H9 (cell line): Measurements from ENCODE around the gene HMOX2. TPM values are rescaled to one million over a fixed set of nuclear protein-coding genes. Genes with fewer than 3 reads are reported as not detected.

Experiments used
- DNase-seq: peaks from one replicate; pipeline ENCODE4 v3.0.0-alpha.2; 2017
- H2AFZ ChIP-seq: one replicate; pipeline ENCODE4 v1.6.1; 2013; ENCODE audit warnings: mild to moderate bottlenecking, low read length, control low read depth, moderate library complexity
- H2AK5ac ChIP-seq: 2 replicates; pipeline ENCODE4 v1.6.1; 2013; ENCODE audit warnings: low read length, control low read depth, mixed read lengths; ENCODE audit not compliant: insufficient read length
- H2BK120ac ChIP-seq: one replicate; pipeline ENCODE4 v1.6.1; 2013; ENCODE audit warnings: low read depth, mild to moderate bottlenecking, low read length, control low read depth, inconsistent platforms; ENCODE audit not compliant: poor library complexity, severe bottlenecking
- H2BK12ac ChIP-seq: 2 replicates; pipeline ENCODE4 v1.6.1; 2013; ENCODE audit warnings: low read length, control low read depth, mixed read lengths, low read depth; ENCODE audit not compliant: insufficient read length
- H2BK15ac ChIP-seq: 2 replicates; pipeline ENCODE4 v1.6.1; 2013; ENCODE audit warnings: low read depth, low read length, control low read depth
- H2BK20ac ChIP-seq: one replicate; pipeline ENCODE4 v1.6.1; 2013; ENCODE audit warnings: low read depth, mild to moderate bottlenecking, low read length, control low read depth, inconsistent platforms; ENCODE audit not compliant: poor library complexity, severe bottlenecking
- H2BK5ac ChIP-seq: 2 replicates; pipeline ENCODE4 v1.6.1; 2013; ENCODE audit warnings: low read length, control low read depth, mixed read lengths; ENCODE audit not compliant: insufficient read length
- H3K14ac ChIP-seq: 2 replicates; pipeline ENCODE4 v1.6.1; 2013; ENCODE audit warnings: low read length, control low read depth; ENCODE audit not compliant: insufficient read depth
- H3K18ac ChIP-seq: 2 replicates; pipeline ENCODE4 v1.6.1; 2013; ENCODE audit warnings: low read depth, mild to moderate bottlenecking, mixed read lengths, low read length, control low read depth; ENCODE audit not compliant: insufficient read length
- H3K23ac ChIP-seq: 2 replicates; pipeline ENCODE4 v1.6.1; 2013; ENCODE audit warnings: low read length, control low read depth, mixed read lengths, low read depth; ENCODE audit not compliant: insufficient read length
- H3K23me2 ChIP-seq: 2 replicates; pipeline ENCODE4 v1.6.1; 2013; ENCODE audit warnings: low read depth, mild to moderate bottlenecking, mixed read lengths, low read length, control low read depth; ENCODE audit not compliant: insufficient read length, poor library complexity, severe bottlenecking
- H3K27ac ChIP-seq: 2 replicates; pipeline ENCODE4 v1.5.1; 2013; ENCODE audit warnings: low read length, control low read depth, mixed read lengths, low read depth; ENCODE audit not compliant: insufficient read length
- H3K27me3 ChIP-seq: 2 replicates; pipeline ENCODE4 v1.6.1; 2013; ENCODE audit warnings: low read length, control low read depth, inconsistent platforms; ENCODE audit not compliant: insufficient read depth
- H3K4ac ChIP-seq: 2 replicates; pipeline ENCODE4 v1.6.1; 2013; ENCODE audit warnings: low read depth, mild to moderate bottlenecking, control low read depth, inconsistent platforms, low read length, moderate library complexity
- H3K4me1 ChIP-seq: 2 replicates; pipeline ENCODE4 v1.6.1; 2013; ENCODE audit warnings: low read length, control low read depth, inconsistent platforms; ENCODE audit not compliant: insufficient read depth
- H3K4me2 ChIP-seq: 2 replicates; pipeline ENCODE4 v1.6.1; 2013; ENCODE audit warnings: low read length, control low read depth, mixed read lengths; ENCODE audit not compliant: insufficient read length, insufficient read depth
- H3K56ac ChIP-seq: 2 replicates; pipeline ENCODE4 v1.6.1; 2013; ENCODE audit warnings: low read depth, mild to moderate bottlenecking, mixed read lengths, low read length, control low read depth; ENCODE audit not compliant: insufficient read length
- H3K79me1 ChIP-seq: 2 replicates; pipeline ENCODE4 v1.6.1; 2013; ENCODE audit warnings: low read depth, mild to moderate bottlenecking, moderate library complexity, low read length, control low read depth, inconsistent platforms; ENCODE audit not compliant: insufficient read depth, poor library complexity, severe bottlenecking
- H3K79me2 ChIP-seq: 2 replicates; pipeline ENCODE4 v1.6.1; 2013; ENCODE audit warnings: low read length, control low read depth, inconsistent platforms; ENCODE audit not compliant: insufficient read depth
- H3K9ac ChIP-seq: 2 replicates; pipeline ENCODE4 v1.6.1; 2013; ENCODE audit warnings: low read length, control low read depth, mixed read lengths; ENCODE audit not compliant: insufficient read length; ENCODE audit errors: extremely low read depth
- H3K9me3 ChIP-seq: one replicate; pipeline ENCODE4 v1.6.1; 2013; ENCODE audit warnings: low read depth, low read length, inconsistent platforms; ENCODE audit not compliant: control insufficient read depth
- H3T11ph ChIP-seq: one replicate; pipeline ENCODE4 v1.6.1; 2013; ENCODE audit warnings: mild to moderate bottlenecking, low read length, control low read depth, inconsistent platforms
- H4K20me1 ChIP-seq: one replicate; pipeline ENCODE4 v1.6.1; 2013; ENCODE audit not compliant: control insufficient read depth, insufficient read length, insufficient read depth
- H4K5ac ChIP-seq: 2 replicates; pipeline ENCODE4 v1.6.1; 2013; ENCODE audit warnings: low read depth, mild to moderate bottlenecking, mixed read lengths, low read length, control low read depth; ENCODE audit not compliant: insufficient read length
- H4K8ac ChIP-seq: replicated peaks from 2 replicates; pipeline ENCODE4 v1.6.1; 2013; ENCODE audit warnings: low read length, control low read depth, mixed read lengths, low read depth; ENCODE audit not compliant: insufficient read length
- H4K91ac ChIP-seq: 2 replicates; pipeline ENCODE4 v1.6.1; 2013; ENCODE audit warnings: low read depth, mild to moderate bottlenecking, moderate library complexity, mixed read lengths, low read length, control low read depth; ENCODE audit not compliant: insufficient read length
- H3K27ac Mint-ChIP-seq, 3 experiments: 2 replicates in 2 of 3; 3 replicates in 1 of 3; pipeline ENCODE4 v1.8.0; 2020 to 2021; ENCODE audit warnings: mixed read lengths in 3 of 3, mild to moderate bottlenecking in 1 of 3, moderate library complexity in 1 of 3
- H3K27me3 Mint-ChIP-seq: 2 replicates; pipeline ENCODE4 v1.8.0; 2021; ENCODE audit warnings: low read depth, mild to moderate bottlenecking, moderate library complexity, mixed read lengths
- H3K36me3 Mint-ChIP-seq, 3 experiments: 2 replicates in 2 of 3; 3 replicates in 1 of 3; pipeline ENCODE4 v1.8.0; 2020 to 2021; ENCODE audit warnings: low read depth in 3 of 3, mixed read lengths in 3 of 3; ENCODE audit not compliant: insufficient read depth in 1 of 3
- H3K4me1 Mint-ChIP-seq, 2 experiments: 2 replicates each; pipeline ENCODE4 v1.8.0; 2020; ENCODE audit warnings: mixed read lengths in 2 of 2
- H3K4me3 Mint-ChIP-seq, 2 experiments: 2 replicates in 1 of 2; 3 replicates in 1 of 2; pipeline ENCODE4 v1.8.0; 2020 to 2021; ENCODE audit warnings: mild to moderate bottlenecking in 2 of 2, mixed read lengths in 2 of 2, moderate library complexity in 1 of 2
- H3K9me3 Mint-ChIP-seq, 2 experiments: 2 replicates in 1 of 2; 3 replicates in 1 of 2; pipeline ENCODE4 v1.8.0; 2020; ENCODE audit warnings: mild to moderate bottlenecking in 2 of 2, mixed read lengths in 2 of 2, moderate library complexity in 1 of 2
- WGBS: extraction: QIAGEN DNeasy Blood & Tissue Kit; methylation state at CpG from one replicate; pipeline ENCODE4 v1.1.7; 2013; ENCODE audit warnings: missing lambda C conversion rate, low lambda C conversion rate, mixed read lengths; ENCODE audit not compliant: insufficient read length; ENCODE audit errors: extremely low coverage; 5-methylcytosine and 5-hydroxymethylcytosine counted together
- total RNA-seq: library from RNA; stranded (reverse); gene quantifications from 2 replicates; pipeline ENCODE4 v1.2.1, GENCODE V29; 2021
- TF ChIP-seq, protein P1 (sequence below): fragments of 200-600 bp; sonication (generic); conservative IDR thresholded peaks from 3 replicates; pipeline ENCODE4 v1.8.0; 2021; ENCODE audit warnings: antibody characterized with exemption, mild to moderate bottlenecking

Gene HMOX2
- total RNA-seq, 1 experiment from 2014 or later: 44.4 TPM

DNA sequence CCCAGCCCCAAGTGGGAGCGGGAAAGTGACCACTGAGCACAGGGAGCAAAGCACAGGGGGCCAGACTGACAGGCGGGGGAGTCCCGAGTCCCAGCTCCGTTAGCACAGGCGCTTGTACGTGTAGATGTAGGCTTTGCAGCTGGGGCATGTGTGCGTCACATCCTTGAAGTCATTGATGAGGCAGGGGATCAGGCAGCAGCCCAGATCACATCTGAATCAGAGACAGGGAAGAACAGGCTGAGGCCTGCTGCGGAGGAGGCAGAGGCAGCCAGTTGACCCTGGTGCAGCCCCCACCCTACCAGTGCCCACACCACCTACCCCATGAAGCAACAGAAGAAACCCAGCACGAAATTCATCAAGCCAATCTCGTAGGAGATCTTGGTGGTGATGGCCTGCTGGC lies 36.3 kb downstream of the HMOX2 start:
- H4K20me1 ChIP-seq: no peaks in the 10 kb centered on the region

More for the DNA sequence above, 36.3 kb downstream of the HMOX2 start:
- H2BK15ac ChIP-seq: no peak overlapping the region
- Mint-ChIP-seq H3K4me3 (no peak overlapping the region), H3K36me3 (peaks cover 16 to 41% (median 41%) of the 10 kb centered on the region in 3 experiments; a peak in 6 of 7 replicates), H3K27ac (peak overlapping the region; percentile 16 to 83 (median 78); a peak in 4 of 7 replicates), H3K9me3 (no peaks in the 10 kb centered on the region), H3K27me3 (no peaks in the 10 kb centered on the region; the same call in 1 of the 2 replicates), H3K4me1 (peaks cover 4 to 11% of the 10 kb centered on the region in 2 experiments; a peak in 3 of 4 replicates)
- no peak overlapping the region for H3K14ac ChIP-seq
- no peaks in the 10 kb centered on the region for H3K23me2 ChIP-seq
- no peak overlapping the region for H2BK120ac ChIP-seq
- no peaks in the 10 kb centered on the region for H3K27me3 ChIP-seq
- H3K4ac ChIP-seq: no peak overlapping the region
- no peak overlapping the region for H2AFZ ChIP-seq
- H4K8ac ChIP-seq: no peak overlapping the region
- no peak overlapping the region for H3T11ph ChIP-seq
- H3K9me3 ChIP-seq: no peaks in the 10 kb centered on the region
- no peak overlapping the region for H2AK5ac ChIP-seq
- H2BK5ac ChIP-seq: no peak overlapping the region
- no peak overlapping the region for H3K23ac ChIP-seq
- no peak overlapping the region for H4K5ac ChIP-seq
- H2BK12ac ChIP-seq: no peak overlapping the region
- H3K4me2 ChIP-seq: no peak overlapping the region
- H4K91ac ChIP-seq: no peak overlapping the region
- TF ChIP-seq, protein P1, sequence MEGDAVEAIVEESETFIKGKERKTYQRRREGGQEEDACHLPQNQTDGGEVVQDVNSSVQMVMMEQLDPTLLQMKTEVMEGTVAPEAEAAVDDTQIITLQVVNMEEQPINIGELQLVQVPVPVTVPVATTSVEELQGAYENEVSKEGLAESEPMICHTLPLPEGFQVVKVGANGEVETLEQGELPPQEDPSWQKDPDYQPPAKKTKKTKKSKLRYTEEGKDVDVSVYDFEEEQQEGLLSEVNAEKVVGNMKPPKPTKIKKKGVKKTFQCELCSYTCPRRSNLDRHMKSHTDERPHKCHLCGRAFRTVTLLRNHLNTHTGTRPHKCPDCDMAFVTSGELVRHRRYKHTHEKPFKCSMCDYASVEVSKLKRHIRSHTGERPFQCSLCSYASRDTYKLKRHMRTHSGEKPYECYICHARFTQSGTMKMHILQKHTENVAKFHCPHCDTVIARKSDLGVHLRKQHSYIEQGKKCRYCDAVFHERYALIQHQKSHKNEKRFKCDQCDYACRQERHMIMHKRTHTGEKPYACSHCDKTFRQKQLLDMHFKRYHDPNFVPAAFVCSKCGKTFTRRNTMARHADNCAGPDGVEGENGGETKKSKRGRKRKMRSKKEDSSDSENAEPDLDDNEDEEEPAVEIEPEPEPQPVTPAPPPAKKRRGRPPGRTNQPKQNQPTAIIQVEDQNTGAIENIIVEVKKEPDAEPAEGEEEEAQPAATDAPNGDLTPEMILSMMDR: no peak
- no CpG with 5 or more reads among the region's 10 CpGs for WGBS
- DNase-seq: no peak
- H3K79me2 ChIP-seq: no peaks in the 10 kb centered on the region
- no peak overlapping the region for H3K18ac ChIP-seq
- H2BK20ac ChIP-seq: no peak overlapping the region
- no peak overlapping the region for H3K56ac ChIP-seq
- H3K27ac ChIP-seq: no peak overlapping the region
- H3K9ac ChIP-seq: no peak overlapping the region
- H3K4me1 ChIP-seq: no peaks in the 10 kb centered on the region
- H3K79me1 ChIP-seq: no peaks in the 10 kb centered on the region
